A549 (cell line): ENCODE results near the gene SHANK3. TPM values are rescaled to one million over a fixed set of nuclear protein-coding genes. Genes with fewer than 3 reads are reported as not detected.

Experiments used
- ATAC-seq, 2 experiments: fragments of 200-7000 bp in 1 of 2; fragments of >200 bp in 1 of 2; cut with Nextera tagmentation in 1 of 2; cut with Tn5 transposase in 1 of 2; 3 replicates each; pipeline versions ENCODE4 v1.8.0 to v1.9.1; 2018 to 2020; ENCODE audit warnings: mild to moderate bottlenecking in 1 of 2, moderate library complexity in 1 of 2
- CTCF ChIA-PET: fragments of 300-600 bp; sonication (Branson Sonifier 250); formaldehyde crosslinking; extraction: SDS; loops from one replicate; lab custom pipeline; 2021; ENCODE audit warnings: antibody characterized with exemption, inconsistent platforms; lab: Yijun Ruan, JAX
- POLR2A ChIA-PET: fragments of 350-600 bp; formaldehyde crosslinking; extraction: SDS; loops from one replicate; lab custom pipeline; 2021; ENCODE audit warnings: antibody characterized with exemption, inconsistent platforms; lab: Yijun Ruan, JAX
- DNase-seq, 2 experiments: peaks; one replicate each; pipeline versions ENCODE4 v3.0.0 to v3.0.0-alpha.2; 2011 to 2016; ENCODE audit warnings: low read depth in 1 of 2, low spot score in 1 of 2
- FAIRE-seq: peaks from 2 replicates; lab custom pipeline; 2011; peaks lifted over from hg19 to GRCh38; lab: Jason Lieb, UNC
- H3K27ac ChIP-seq, 2 experiments: fragments of >200 bp; sonication (Bioruptor Twin); formaldehyde crosslinking; 3 replicates each; pipeline ENCODE4 v1.5.1; 2016 to 2017
- H3K4me1 ChIP-seq: fragments of >200 bp; sonication (Bioruptor Twin); formaldehyde crosslinking; 3 replicates; pipeline ENCODE4 v1.6.1; 2016
- H3K4me2 ChIP-seq: fragments of >200 bp; sonication (Bioruptor Twin); formaldehyde crosslinking; 3 replicates; pipeline ENCODE4 v1.6.1; 2016
- H3K4me3 ChIP-seq: fragments of >200 bp; sonication (Bioruptor Twin); formaldehyde crosslinking; 3 replicates; pipeline ENCODE4 v1.5.1; 2016
- H3K9me3 ChIP-seq: fragments of >200 bp; sonication (Bioruptor Twin); formaldehyde crosslinking; 3 replicates; pipeline ENCODE4 v1.6.1; 2016
- ATOH8 ChIP-seq: fragments of 250-450 bp; sonication (Bioruptor Pico); IDR thresholded peaks from 2 replicates; pipeline ENCODE4 v1.5.0; 2020; ENCODE audit warnings: low read depth, mild to moderate bottlenecking, moderate library complexity
- BCL3 ChIP-seq: fragments of >200 bp; sonication (Bioruptor Twin); formaldehyde crosslinking; IDR thresholded peaks from 3 replicates; pipeline ENCODE4 v1.6.1; 2016
- CBX8 ChIP-seq: fragments of 200-600 bp; sonication (generic); IDR thresholded peaks from 2 replicates; pipeline ENCODE4 v1.6.1; 2016
- CEBPB ChIP-seq, 2 experiments: fragments of >200 bp in 1 of 2; sonication (Bioruptor Twin) in 1 of 2; formaldehyde crosslinking in 1 of 2; IDR thresholded peaks; 2 replicates each; pipeline ENCODE4 v1.6.1; 2012 to 2016
- CTCF ChIP-seq: fragments of >200 bp; sonication (Bioruptor Twin); formaldehyde crosslinking; IDR thresholded peaks from 3 replicates; pipeline ENCODE4 v1.5.1; 2016
- ESRRA ChIP-seq: fragments of 150-350 bp; IDR thresholded peaks from 2 replicates; pipeline ENCODE4 v1.6.1; 2014; ENCODE audit warnings: mild to moderate bottlenecking, low read length, borderline replicate concordance
- FOSB ChIP-seq: fragments of 250-450 bp; sonication (Bioruptor Pico); IDR thresholded peaks from 2 replicates; pipeline ENCODE4 v1.5.0; 2020; ENCODE audit warnings: mild to moderate bottlenecking, moderate library complexity
- HOXA7 ChIP-seq: fragments of 250-450 bp; sonication (Bioruptor Pico); IDR thresholded peaks from 2 replicates; pipeline ENCODE4 v1.5.0; 2020; ENCODE audit warnings: mild to moderate bottlenecking, moderate library complexity
- HOXB13 ChIP-seq: fragments of 250-450 bp; sonication (Bioruptor Pico); IDR thresholded peaks from 2 replicates; pipeline ENCODE4 v1.5.0; 2020; ENCODE audit warnings: low read depth, mild to moderate bottlenecking, moderate library complexity
- HOXB5 ChIP-seq: fragments of 250-450 bp; sonication (Bioruptor Pico); IDR thresholded peaks from 2 replicates; pipeline ENCODE4 v1.5.0; 2020; ENCODE audit warnings: mild to moderate bottlenecking, moderate library complexity
- KDM1A ChIP-seq: fragments of 200-600 bp; sonication (generic); IDR thresholded peaks from 2 replicates; pipeline ENCODE4 v1.6.1; 2016; ENCODE audit warnings: low read depth, mild to moderate bottlenecking
- KDM5A ChIP-seq: fragments of 200-600 bp; sonication (generic); IDR thresholded peaks from 2 replicates; pipeline ENCODE4 v1.6.1; 2016; ENCODE audit warnings: antibody characterized with exemption, mild to moderate bottlenecking
- PHF8 ChIP-seq: fragments of 200-600 bp; sonication (generic); IDR thresholded peaks from 2 replicates; pipeline ENCODE4 v1.6.1; 2016; ENCODE audit warnings: low read depth, mild to moderate bottlenecking, antibody characterized with exemption, moderate library complexity, borderline replicate concordance
- POLR2AphosphoS2 ChIP-seq: conservative IDR thresholded peaks from 2 replicates; pipeline ENCODE4 v1.6.1; 2012; ENCODE audit warnings: low read length, improper control_type of control experiment, inconsistent platforms
- RAD21 ChIP-seq, 2 experiments: fragments of >200 bp in 1 of 2; sonication (Bioruptor Twin) in 1 of 2; formaldehyde crosslinking in 1 of 2; IDR thresholded peaks in 1 of 2; conservative IDR thresholded peaks in 1 of 2; 2 replicates in 1 of 2; 3 replicates in 1 of 2; pipeline ENCODE4 v1.6.1; 2012 to 2018; ENCODE audit warnings: inconsistent platforms in 1 of 2
- RCOR1 ChIP-seq: fragments of 150-350 bp; IDR thresholded peaks from 2 replicates; pipeline ENCODE4 v1.6.1; 2014; ENCODE audit warnings: antibody characterized with exemption, low read length, low read depth
- REST ChIP-seq: fragments of 200-600 bp; sonication (generic); IDR thresholded peaks from 2 replicates; pipeline ENCODE4 v1.6.1; 2016; ENCODE audit warnings: antibody characterized with exemption, mild to moderate bottlenecking, moderate library complexity
- SMC3 ChIP-seq: fragments of >200 bp; sonication (Bioruptor Twin); formaldehyde crosslinking; IDR thresholded peaks from 3 replicates; pipeline ENCODE4 v1.6.1; 2018; ENCODE audit warnings: inconsistent platforms
- SREBF2 ChIP-seq: fragments of 450-650 bp; IDR thresholded peaks from 2 replicates; pipeline ENCODE4 v1.6.1; 2014; ENCODE audit warnings: mild to moderate bottlenecking, moderate library complexity
- TP53 ChIP-seq: fragments of 250-450 bp; sonication (Bioruptor Pico); IDR thresholded peaks from 2 replicates; pipeline ENCODE4 v1.5.0; 2021; ENCODE audit warnings: mild to moderate bottlenecking, moderate library complexity
- ZFP36 ChIP-seq: fragments of 450-650 bp; IDR thresholded peaks from 2 replicates; pipeline ENCODE4 v1.6.1; 2014; ENCODE audit warnings: borderline replicate concordance; ENCODE audit not compliant: partially characterized antibody
- ZNF302 ChIP-seq: fragments of 250-450 bp; sonication (Bioruptor Pico); IDR thresholded peaks from 2 replicates; pipeline ENCODE4 v1.9.0; 2021; ENCODE audit warnings: inconsistent platforms, mild to moderate bottlenecking, moderate library complexity
- ZSCAN20 ChIP-seq: fragments of 250-450 bp; sonication (Bioruptor Pico); IDR thresholded peaks from 2 replicates; pipeline ENCODE4 v1.8.0; 2022; ENCODE audit warnings: mild to moderate bottlenecking, moderate library complexity
- WGBS: methylation state at CpG from one replicate; pipeline ENCODE4 v1.1.6; 2017; ENCODE audit errors: missing lambda C conversion rate; 5-methylcytosine and 5-hydroxymethylcytosine counted together
- polyA plus RNA-seq, 4 experiments: library from polyadenylated mRNA; depleted of rRNA in 3 of 4; stranded (reverse); fragments of >200 nt; fragmentation: RNase III in 1 of 4; extraction: RNeasy Plus Mini Kit Qiagen cat#74134 plus additional on column Dnase treatment in 1 of 4; gene quantifications; 2 replicates in 3 of 4; 3 replicates in 1 of 4; pipeline ENCODE4 v1.2.3, GENCODE V29; 2011 to 2017

SHANK3 gene
- polyA plus RNA-seq, 2 of the 4 experiments (the other 2 are of a cell fraction) = 0.53 to 2.4 TPM

- 53% methylated on average over 2 of the region's 2 CpGs for WGBS
- no peaks in the 10 kb centered on the region for H3K4me1 ChIP-seq
- CTCF ChIA-PET = interaction anchor here (0.6 to 0.9 kb wide), 3 partner anchors 26 to 129 kb away, joined by 3 to 4 read pairs (median 3); no protein-coding TSS in a partner anchor
- no peak for TF ChIP-seq SMC3
- no peak for TF ChIP-seq CEBPB (IDR thresholded peaks at IDR 0.05)
- TF ChIP-seq PHF8 = no peak
- no peak for TF ChIP-seq SREBF2
- no peak for TF ChIP-seq KDM5A
- TF ChIP-seq CBX8 = no peak
- no peak for TF ChIP-seq RCOR1
- TF ChIP-seq, all 56 proteins: peak for 0
- Histone ChIP-seq H3K27ac (no peak overlapping the region), H3K9me3 (no peaks in the 10 kb centered on the region), H3K4me2 (no peak overlapping the region), H3K4me3 (no peak overlapping the region)
- ATAC-seq (no peak), FAIRE-seq (no peak), DNase-seq (no peak)
- POLR2A ChIA-PET = no interaction called here
These were observed 6.9 kb upstream of the SHANK3 start for GRCh38 chr22:50665738-50666137.

- CTCF ChIA-PET = interaction anchor here (0.7 to 3.2 kb wide), 2 partner anchors 21 to 107 kb away, joined by 3 to 10 read pairs; no protein-coding TSS in a partner anchor
- peak in 1 of 2 experiments; percentile 9; a peak in 1 of 6 replicates for ATAC-seq
These were observed 2.1 kb upstream of the SHANK3 start for GRCh38 chr22:50670513-50670912.

More at GRCh38 chr22:50670513-50670912, 2.1 kb upstream of the SHANK3 start:
- no peaks in the 10 kb centered on the region for H3K9me3 ChIP-seq
- POLR2A ChIA-PET = no interaction called here
- WGBS = 55% methylated on average over 4 of the region's 4 CpGs
- no peak for DNase-seq
- no peak for FAIRE-seq
- no peak overlapping the region for H3K4me2 ChIP-seq
- no peak overlapping the region for H3K4me3 ChIP-seq
- TF ChIP-seq REST (no peak), ZFP36 (no peak), ZSCAN20 (CRISPR knock-in tag) (no peak), BCL3 (no peak), FOSB (CRISPR knock-in tag) (no peak), HOXB5 (CRISPR knock-in tag) (no peak), RAD21 (conservative IDR thresholded peaks at IDR 0.05 in 1 of 2, IDR thresholded peaks at IDR 0.05 in 1 of 2) (no peak), TP53 (CRISPR knock-in tag) (no peak), HOXA7 (CRISPR knock-in tag) (no peak), CTCF (no peak), ESRRA (no peak), POLR2AphosphoS2 (no peak), ATOH8 (CRISPR knock-in tag) (no peak), KDM1A (no peak), HOXB13 (CRISPR knock-in tag) (no peak), ZNF302 (CRISPR knock-in tag) (no peak)
- no peak overlapping the region for H3K27ac ChIP-seq
- 0 out of 3 replicates have a peak, but pooled peaks cover 6% of the 10 kb centered on the region for H3K4me1 ChIP-seq
